ENCODE measurements around the gene CELA3B.
"Not testable (repeated sequence)": the region's sequence is repeated elsewhere in the genome, so short reads cannot be mapped to it uniquely, and the experiment has no call there.

- TF ChIP-seq CTCF (IDR thresholded peaks at IDR 0.05); ZFX (IDR thresholded peaks at IDR 0.05; ENCODE audit: borderline replicate concordance): not testable (repeated sequence)
Measured at GRCh38 chr1:21983539-21983938, 6.7 kb downstream of the CELA3B start.
